HG03139 (cell line): ENCODE measurements around the gene ANKRD10.

ENCODE experiments used
- ATAC-seq: cut with Tn5 transposase; IDR thresholded peaks from one replicate; pipeline ENCODE4 v1.9.1; 2021; ENCODE audit not compliant: unreplicated experiment

ANKRD10 gene

GRCh38 chr13:110887597-110888333 is 27.1 kb downstream of the ANKRD10 start:
- no peak for ATAC-seq

DNA sequence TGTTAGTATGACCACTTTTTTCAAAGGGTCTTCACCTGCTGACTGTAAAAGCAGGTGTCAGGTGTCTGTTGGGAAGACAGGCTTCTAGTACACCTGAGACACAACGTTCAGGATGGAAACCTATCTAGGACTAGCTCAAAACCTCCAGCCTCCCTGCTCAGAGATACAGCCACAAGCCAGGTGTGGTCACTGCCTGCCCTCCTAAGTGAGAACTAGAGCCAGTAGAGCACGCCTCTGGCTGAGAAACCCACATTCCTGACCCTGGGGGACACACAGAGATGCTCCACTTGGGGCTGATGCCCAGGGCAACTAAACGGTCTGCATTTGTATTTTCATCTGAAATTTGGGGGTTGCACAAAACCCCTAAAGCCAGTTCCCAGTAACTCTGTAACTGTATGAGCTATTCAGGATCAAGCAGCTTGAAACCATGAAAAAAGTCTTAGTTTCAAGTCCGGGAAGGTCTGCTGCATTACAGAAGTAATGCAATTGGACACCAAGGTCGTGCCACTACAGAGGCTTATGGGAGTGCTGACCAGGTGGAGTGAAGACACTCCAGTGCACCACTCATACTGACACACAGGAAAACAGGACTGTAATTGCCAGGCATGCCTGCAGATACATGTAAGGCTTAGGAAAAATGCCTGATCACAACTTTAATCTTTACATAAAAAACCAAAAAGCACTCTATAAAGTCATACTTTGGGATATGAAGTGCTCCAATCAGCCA is 27.8 kb downstream of the ANKRD10 start:
- no peak for ATAC-seq

DNA sequence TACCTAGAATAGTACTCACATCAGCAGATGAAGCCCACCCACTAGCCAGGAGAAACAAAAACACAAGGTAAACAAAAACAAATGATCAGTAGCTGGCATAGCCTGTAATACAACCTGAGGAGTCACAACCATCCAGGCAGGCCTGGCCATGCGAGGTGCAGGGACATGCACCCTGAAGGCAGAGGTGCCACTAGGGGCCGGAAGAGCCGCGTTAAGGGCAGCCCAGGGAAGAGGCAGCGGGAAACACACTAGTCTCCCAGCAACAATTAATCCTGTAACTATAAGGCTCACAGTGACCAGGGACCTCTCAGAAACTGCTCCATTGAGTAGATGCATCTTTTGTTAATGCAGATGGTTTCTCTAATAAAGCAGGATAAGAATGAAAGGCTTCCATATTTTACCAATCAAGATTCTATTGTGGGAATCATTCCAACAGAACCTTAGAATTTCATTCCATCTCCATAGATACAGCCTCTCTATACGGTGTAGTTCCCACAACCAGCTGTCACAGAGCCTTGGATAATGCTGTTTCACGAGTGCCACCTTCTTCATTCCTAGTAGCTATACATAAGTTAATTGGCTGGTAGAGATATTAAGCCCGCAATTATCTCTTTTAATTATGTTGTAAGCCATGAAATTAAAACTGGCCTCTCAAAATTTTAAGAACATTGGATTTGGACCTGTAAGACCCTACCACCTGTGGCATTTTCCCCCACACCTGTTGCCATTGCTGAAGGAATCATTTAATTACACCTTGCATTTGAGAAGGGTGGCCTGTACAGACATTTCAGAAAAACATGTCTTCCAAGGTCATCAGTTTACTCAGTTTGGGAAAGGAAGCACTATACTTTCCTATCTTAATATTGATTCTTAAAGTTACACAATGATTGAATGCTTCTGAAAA is 28.7 kb downstream of the ANKRD10 start:
- no peak for ATAC-seq

DNA sequence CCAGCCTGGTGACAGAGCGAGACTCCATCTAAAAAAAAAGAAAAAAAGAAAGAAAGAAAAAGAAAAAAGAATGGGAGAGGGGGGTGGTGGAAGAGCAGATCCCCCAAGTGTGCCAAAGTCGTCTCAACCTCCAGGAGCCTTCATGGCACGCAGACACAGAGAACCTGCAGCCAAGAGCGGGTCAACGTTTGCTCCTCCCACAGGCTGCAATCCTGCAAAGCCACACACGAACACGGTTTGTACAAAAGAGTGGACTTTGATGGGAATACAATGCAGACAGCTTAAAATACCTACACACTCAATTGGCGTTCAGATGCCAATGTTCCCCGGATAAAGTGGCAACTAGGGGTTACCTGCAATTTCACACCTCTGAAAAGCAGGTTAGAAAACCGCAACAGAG is 29.4 kb downstream of the ANKRD10 start:
- no peak for ATAC-seq

GRCh38 chr13:110884517-110884916 is 30.4 kb downstream of the ANKRD10 start:
- ATAC-seq = no peak

DNA sequence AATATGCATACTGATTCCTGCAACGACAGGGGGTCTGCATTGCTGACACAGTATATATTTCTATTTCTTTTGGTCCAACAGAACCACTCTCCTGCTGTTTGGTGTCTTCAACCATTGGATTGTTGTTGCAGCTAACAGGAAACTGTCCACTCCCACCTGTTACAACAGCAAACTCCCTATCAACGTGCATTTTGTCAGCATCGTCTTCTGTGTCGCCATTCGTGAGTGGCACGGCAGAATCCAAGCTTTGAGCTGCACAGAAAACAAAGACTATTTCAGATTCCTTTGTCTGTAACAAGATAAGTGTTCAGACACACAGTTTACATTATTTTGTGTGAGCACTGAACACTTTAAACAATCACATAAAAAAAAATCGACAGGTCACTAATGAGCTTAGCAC is 31.3 kb downstream of the ANKRD10 start:
- ATAC-seq = no peak

DNA sequence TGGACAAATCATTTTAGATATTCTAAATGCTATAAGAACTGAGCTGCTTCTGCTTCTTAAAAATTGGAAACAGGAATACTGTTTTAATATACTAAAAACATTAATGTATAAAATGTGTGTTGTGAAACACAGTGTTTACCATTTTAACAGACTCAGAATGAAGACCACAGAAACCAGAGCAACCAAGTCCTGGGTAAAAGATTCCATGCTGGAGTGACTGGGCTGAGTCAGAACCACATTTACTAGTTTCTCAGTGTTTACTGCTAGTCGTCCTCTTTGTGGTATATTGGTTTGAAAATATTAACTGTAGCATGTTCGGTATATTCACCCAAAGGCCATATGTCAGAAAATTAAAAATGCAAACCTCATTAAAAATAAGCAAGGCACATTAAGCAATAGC is 31.9 kb downstream of the ANKRD10 start:
- no peak for ATAC-seq

DNA sequence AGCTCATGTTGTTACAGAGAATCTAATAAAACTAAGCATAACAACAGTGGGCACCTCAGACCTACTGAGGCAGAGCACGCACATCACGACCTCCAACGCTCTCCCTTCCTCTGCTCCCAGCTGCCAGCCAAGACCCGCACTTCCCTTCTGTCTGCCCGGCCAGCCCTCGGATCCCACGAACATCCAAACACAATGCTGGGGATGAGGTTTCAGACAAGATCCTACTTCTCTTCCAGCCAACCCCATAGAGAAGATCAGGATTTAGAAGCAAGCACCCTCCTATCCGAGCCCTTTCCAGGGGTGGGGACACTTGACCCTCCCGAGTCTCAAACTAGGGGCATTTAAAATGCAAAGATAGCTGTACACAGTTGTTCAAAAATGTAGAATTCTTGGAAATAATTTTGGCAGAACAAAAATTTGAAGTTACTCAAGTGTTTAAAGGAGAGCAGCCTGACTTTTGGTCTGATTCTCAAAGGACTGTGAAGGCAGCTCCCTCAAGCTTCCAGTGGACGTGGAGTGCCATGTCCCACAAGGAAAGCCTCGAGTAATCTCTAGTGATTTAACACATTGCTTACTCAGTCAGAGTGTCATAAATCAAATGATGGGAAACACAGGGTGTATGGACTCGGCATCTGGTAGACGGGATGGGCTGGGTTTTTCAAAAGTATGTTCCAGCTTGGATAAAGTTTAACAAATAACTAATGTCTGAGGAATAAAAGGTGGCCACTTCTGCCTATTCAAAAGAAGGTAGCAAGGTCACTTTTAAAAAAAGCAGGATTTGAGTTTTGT is 32.8 kb downstream of the ANKRD10 start:
- ATAC-seq = no peak

GRCh38 chr13:110880627-110881026 is 34.2 kb downstream of the ANKRD10 start:
- ATAC-seq = no peak

DNA sequence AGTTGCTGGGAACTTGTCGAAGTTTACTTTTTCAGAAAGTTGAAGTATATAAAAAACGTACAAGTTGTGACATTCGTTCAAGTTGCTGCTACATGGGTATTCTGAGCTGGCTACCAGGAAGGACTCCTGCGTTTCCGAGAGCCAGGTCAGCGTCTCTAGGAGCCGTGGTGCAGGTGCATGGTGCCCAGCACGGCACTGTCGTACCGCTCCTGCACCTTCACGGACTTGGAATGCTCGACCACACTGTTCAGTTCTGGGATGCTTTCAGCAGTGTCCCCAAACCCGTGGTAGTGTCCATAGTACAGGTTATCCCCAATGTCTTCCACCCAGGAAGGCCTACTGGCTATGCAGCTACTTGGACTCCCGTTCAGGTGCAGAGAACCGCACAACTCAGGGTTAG is 35.4 kb downstream of the ANKRD10 start:
- no peak for ATAC-seq

DNA sequence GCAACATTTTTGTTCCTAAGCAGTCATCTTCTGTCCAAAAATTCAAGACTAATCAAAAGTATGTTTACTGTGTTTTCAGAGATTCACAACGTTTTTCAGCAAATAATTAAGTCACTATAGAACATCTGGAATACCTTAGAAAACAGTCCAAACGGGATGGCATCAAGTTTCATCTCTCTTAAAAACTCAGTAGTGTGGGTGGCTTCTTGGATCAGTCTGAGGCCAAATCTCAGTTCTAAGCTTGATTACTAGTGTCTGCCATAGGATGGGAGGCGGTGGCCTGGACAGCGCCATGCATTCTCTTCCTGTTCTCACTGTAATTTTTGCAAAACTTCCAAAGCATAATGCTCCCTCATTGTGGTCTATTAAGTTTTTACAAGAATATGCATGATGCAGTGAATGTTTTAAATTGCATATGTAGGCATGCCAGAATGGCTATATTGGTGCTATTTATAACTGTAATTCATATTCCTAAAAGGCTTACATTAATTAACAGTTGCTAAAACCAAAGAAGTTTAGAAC is 37.1 kb downstream of the ANKRD10 start:
- ATAC-seq = no peak

DNA sequence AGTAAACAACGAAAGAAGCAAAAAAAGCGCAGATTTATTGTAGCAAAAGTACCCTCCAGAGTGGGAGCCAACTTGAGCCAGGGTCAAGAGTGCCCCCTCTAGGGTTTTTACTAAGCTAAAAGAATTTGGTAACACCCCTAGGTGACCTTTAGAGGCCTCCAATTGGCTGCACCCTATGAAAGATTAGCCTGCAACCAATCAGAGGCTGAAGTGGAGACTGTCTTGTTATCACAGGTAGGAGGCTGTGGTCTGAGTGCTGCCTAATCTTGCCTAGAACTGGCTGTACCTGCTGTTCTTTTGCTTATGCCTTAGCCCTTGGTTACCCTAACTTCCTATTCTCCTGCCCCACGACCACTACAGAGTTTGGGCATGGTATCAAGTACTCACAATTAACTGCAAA is 38.3 kb downstream of the ANKRD10 start:
- no peak for ATAC-seq

GRCh38 chr13:110875241-110875640 is 39.6 kb downstream of the ANKRD10 start:
- ATAC-seq = no peak

DNA sequence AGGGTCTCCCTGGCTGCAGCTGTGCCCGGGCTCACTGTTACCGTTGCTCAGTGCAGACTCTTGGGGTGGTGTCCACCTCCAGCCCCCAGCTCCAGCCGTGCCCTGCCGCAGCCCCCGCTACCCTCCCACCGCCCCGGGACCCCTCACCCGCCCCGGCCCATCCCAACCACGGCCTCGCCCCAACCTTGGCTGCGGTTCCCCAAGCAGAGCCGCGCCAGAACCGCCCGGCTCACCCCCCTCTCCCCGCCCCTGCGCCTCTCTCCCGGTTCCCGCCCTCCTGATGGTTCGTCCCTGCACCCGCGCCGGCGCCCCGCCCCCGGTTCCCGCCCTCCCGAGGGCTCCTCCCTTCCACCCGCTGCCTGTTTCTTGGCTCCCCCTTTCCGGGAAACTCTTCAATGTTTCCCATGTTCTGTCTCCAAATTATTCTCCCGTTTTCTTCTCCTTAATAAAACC is 40.3 kb downstream of the ANKRD10 start:
- ATAC-seq = peak; percentile 75

DNA sequence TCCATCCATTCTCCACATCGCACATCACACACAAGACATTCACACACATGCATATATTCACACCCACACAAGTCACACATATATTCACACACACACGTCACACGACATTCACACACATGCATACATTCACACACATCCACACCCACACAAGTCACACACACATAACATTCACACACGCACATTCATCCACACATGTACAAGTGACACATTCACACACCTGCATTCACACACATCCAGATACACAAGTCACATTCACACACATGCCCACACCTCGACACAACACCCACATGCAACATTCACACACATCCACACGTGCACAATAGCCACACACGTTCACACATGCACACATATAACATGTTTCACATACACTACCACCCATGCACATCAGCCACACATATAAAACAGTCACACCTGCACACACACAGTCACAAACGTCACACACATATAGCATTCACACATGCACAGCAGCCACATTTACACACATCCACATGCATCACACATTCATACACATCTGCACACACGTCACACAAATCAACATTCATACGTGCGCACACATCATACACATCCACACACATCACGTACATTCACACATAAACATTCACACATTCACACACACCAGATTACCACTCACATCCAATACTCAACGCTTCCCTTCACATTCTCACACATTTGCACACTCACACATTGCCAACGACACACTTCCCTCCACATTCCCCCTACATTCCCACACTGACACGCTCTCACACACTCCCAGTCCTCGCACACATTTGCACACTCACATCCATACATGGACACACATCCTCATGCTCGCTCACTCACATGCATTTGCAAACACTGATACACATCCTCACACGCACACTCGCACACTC is 41.0 kb downstream of the ANKRD10 start:
- no peak for ATAC-seq

GRCh38 chr13:110872768-110873638 is 41.9 kb downstream of the ANKRD10 start:
- ATAC-seq = no peak

GRCh38 chr13:110872034-110872767 is 42.7 kb downstream of the ANKRD10 start:
- ATAC-seq = no peak
